GM12872 (cell line): Measurements from ENCODE around the gene IL6ST.

Source experiments
- TF ChIP-seq, protein P1 (sequence below): IDR thresholded peaks from 3 replicates; pipeline ENCODE4 v1.5.1; 2011; ENCODE audit warnings: low read depth, mild to moderate bottlenecking, low read length, moderate library complexity; ENCODE audit not compliant: insufficient read depth

The IL6ST gene

GRCh38 chr5:56024810-56025150, 30.0 kb upstream of the IL6ST start:
- TF ChIP-seq, protein P1, sequence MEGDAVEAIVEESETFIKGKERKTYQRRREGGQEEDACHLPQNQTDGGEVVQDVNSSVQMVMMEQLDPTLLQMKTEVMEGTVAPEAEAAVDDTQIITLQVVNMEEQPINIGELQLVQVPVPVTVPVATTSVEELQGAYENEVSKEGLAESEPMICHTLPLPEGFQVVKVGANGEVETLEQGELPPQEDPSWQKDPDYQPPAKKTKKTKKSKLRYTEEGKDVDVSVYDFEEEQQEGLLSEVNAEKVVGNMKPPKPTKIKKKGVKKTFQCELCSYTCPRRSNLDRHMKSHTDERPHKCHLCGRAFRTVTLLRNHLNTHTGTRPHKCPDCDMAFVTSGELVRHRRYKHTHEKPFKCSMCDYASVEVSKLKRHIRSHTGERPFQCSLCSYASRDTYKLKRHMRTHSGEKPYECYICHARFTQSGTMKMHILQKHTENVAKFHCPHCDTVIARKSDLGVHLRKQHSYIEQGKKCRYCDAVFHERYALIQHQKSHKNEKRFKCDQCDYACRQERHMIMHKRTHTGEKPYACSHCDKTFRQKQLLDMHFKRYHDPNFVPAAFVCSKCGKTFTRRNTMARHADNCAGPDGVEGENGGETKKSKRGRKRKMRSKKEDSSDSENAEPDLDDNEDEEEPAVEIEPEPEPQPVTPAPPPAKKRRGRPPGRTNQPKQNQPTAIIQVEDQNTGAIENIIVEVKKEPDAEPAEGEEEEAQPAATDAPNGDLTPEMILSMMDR, result no peak

DNA sequence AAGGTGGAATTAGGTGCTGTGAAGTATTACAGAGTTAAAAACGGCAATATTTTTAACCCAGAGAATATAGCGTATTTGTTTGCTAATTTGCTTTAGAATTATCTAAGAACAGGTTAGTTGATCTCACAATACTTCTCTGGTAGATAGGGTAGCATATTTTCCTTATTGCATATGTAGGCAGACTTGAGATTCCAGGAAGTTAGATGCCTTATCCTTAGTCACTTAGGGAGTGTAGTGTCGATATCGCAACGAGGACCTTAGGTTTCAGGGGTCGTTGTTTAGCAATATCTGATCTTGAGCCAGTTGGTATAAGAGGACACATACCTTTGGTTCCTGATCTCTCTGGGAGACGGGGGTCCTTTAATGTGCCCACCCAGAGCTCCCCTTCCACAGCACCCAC, 28.5 kb upstream of the IL6ST start:
- TF ChIP-seq, protein P1, result no peak

DNA sequence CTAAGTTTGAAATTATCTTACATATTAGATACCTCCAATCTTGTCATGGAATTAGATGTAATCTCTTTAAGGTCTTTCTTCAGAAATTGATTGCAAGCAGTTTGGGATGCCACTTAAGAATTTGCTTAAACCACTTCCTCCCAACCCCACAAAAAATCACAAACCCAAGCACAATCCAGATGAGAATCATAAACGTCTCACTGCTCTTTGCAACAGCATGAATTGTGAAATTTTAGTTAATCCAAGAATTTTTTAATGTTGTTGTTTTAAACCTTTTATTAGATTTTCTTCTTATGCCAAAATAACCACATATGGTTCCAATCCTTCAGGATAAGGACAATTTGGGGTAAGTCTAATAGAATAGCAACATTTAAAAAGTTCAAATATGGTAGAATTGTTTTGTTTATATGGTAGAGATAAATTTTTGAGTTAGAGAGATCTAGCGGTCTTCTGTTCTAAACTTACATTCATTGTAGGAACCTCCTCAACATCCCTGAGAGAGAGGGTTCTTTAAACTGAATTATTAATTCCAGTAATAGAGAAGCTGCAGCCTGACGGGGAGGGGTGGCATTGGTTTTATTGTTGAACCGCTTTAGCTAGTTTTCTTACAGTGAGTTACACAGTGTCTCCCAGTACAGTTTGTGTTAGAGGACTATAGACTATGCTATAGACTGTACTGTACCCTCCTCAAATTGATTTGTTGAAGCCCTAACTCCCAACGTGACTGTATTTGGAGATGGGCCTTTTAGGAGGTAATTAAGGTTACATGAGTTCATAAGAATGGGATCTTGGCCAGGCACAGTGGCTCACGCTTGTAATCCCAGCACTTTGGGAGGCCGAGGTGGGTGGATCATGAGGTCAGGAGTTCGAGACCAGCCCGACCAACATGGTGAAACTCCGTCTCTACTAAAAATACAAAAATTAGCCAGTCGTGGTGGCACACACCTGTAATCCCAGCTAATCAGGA, 24.8 kb upstream of the IL6ST start:
- TF ChIP-seq, protein P1, result no peak

- TF ChIP-seq, protein P1, result no peak
Measured at GRCh38 chr5:56018832-56019231, 24.1 kb upstream of the IL6ST start.

DNA sequence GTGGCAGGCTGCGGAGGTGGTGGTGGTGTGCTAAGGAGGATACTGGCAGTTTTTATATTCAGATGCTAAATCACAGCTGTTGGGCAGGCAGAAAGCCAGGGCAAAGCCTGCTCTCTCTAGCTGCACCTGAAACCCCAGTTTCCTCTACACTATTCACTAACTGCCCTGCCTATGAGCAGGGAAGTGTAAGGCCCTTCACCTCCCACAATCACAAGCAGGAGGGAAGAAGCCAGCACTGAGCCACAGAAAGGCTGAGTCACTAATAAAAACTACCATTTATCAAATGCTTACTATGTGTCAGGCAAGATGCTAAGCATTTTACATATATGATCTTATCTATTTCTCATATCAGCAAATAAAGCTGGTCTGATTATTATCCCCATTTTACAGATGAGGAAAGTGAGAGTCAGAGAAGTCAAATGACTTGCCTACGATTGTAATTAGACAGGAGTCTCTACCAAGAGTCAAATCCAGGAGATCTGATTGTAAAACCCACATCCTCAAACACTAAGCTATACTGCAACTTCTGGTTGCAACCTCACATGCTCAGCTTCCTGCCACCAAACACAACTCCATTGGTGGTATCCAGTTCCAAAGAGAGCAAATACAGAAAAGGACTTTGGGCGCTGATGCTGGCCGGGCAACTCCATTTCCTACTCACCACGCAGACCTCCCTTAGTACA, 17.7 kb upstream of the IL6ST start:
- TF ChIP-seq, protein P1, result no peak

GRCh38 chr5:56011835-56012234, 17.1 kb upstream of the IL6ST start:
- TF ChIP-seq, protein P1, result no peak

- TF ChIP-seq, protein P1, result no peak
Measured at GRCh38 chr5:56010431-56010830, 15.7 kb upstream of the IL6ST start.
